Astrocyte of the hippocampus (primary cell): ENCODE measurements around the gene OR14A16.
A peak's percentile ranks its signal among the peaks of the same experiment; 100 is the strongest.

ENCODE experiments used
- DNase-seq: peaks from one replicate; pipeline ENCODE4 v3.0.0; 2011; ENCODE audit warnings: low read depth, low spot score

The OR14A16 gene

DNA sequence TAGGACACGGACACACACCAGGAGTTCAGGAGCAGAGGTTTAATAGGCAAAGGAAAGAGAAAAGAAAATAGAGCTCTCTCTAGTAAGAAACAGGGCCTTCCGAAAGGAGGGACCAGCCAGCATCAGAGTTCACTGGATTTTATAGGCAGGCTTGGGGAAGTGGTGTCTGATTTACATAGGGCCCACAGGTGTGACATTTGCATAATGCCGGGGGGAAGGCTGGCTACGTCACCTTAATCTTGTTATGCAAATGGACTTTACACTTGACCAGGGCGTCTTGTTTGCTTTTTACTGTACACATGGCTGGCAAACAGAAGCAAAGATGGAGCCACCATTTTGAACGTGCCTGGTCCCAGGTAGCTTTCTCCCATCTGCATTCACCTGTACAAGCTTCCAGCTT, at the start of gene OR14A16:
Gene OR14A16 (minus strand): TSS at position 97 of the 400 bp plus-strand sequence. CDS start 8,390 bp downstream, outside the sequence.
- DNase-seq: no peak

- DNase-seq: no peak
Observed at GRCh38 chr1:247865416-247865815, 41.5 kb upstream of the OR14A16 start.

GRCh38 chr1:247864644-247865043, 40.7 kb upstream of the OR14A16 start:
- no peak for DNase-seq

GRCh38 chr1:247862756-247863155, 38.8 kb upstream of the OR14A16 start:
- DNase-seq: no peak

- no peak for DNase-seq
Observed at GRCh38 chr1:247857985-247858619, 34.2 kb upstream of the OR14A16 start.

DNA sequence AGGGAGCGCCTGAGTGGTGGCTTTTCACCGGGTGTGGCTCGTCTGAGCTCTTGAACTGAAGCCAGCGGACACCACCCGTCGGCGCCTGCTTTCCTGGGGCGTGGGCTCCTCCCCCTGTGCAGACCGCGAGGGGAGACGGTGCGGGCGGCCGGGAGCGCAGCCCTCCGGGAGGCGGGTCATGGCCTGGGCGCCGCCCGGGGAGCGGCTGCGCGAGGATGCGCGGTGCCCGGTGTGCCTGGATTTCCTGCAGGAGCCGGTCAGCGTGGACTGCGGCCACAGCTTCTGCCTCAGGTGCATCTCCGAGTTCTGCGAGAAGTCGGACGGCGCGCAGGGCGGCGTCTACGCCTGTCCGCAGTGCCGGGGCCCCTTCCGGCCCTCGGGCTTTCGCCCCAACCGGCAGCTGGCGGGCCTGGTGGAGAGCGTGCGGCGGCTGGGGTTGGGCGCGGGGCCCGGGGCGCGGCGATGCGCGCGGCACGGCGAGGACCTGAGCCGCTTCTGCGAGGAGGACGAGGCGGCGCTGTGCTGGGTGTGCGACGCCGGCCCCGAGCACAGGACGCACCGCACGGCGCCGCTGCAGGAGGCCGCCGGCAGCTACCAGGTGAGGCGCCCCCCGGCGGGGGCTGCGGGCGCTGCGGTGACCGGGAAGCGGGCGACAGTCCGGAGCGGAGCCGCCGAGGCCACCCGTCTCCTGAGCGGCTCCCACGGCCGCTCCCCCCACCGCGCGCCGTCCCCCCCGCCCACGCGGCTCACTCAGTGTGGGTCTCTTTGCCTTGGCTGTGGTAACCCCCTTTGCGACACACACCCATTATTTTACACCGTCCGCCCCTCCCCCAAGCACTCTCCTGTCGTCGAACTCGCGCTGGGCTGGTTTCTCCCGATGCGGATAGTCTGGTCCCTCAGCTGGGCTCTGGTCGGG, 33.4 kb upstream of the OR14A16 start, which contains the start of gene TRIM58:
Gene TRIM58 (plus strand): TSS at position 119 of the 916 bp plus-strand sequence. CDS start 60 bp downstream, at position 179.
- peak; percentile 44 for DNase-seq

GRCh38 chr1:247855911-247856310, 32.0 kb upstream of the OR14A16 start:
- no peak for DNase-seq

DNA sequence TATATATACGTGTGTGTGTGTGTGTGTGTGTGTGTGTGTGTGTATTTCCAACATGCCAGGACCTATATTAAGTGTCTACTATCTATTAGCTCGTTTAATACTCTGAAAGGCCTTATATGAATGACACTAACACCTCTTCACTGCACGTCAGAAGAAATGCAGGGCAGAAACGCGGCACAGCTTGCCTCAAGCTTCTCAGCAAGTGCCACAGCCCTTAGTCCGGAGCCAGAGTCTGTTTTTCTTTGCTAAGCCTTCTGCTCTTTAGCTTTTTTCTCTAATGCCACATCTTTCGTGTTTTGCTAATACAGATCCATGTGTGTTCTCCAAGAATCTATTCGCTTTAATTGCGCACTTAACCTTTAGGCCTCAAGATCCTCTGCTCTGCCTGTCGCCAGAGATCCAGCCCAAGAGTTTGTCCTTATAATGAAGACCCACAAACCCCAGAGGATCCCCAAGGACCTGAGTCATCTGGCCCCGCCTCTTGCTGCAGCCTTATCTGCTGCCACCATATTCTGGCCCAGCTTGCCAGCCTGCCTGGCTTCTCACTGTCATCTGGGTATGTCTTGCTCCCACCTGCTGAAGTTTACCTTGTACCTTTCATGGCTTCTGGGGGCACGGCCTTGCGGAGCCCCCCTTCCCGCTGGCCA, 31.1 kb upstream of the OR14A16 start:
- DNase-seq: no peak

GRCh38 chr1:247849616-247850015, 25.7 kb upstream of the OR14A16 start:
- no peak for DNase-seq

DNA sequence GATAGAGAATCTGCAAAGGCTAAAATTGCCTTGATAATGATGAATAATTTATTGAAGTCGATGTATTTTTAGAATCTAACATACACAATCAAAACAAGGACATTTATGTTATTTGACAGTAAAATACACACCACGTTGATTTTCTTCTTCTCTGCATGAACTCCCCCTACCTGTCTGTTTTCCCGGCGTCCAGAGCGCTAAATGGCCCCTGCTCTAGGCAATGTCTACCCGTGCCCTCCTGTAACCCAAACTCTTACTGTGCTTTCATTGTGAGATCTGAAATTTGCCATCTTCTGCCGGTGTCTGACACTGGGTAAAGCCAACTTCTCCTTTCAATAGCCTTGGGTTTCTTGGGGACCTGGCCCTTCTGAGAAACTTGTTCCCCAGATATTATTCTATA, 24.4 kb upstream of the OR14A16 start:
- DNase-seq: no peak

- no peak for DNase-seq
Observed at GRCh38 chr1:247845693-247846017, 21.7 kb upstream of the OR14A16 start.

- DNase-seq: no peak
Observed at GRCh38 chr1:247845011-247845692, 21.2 kb upstream of the OR14A16 start.

DNA sequence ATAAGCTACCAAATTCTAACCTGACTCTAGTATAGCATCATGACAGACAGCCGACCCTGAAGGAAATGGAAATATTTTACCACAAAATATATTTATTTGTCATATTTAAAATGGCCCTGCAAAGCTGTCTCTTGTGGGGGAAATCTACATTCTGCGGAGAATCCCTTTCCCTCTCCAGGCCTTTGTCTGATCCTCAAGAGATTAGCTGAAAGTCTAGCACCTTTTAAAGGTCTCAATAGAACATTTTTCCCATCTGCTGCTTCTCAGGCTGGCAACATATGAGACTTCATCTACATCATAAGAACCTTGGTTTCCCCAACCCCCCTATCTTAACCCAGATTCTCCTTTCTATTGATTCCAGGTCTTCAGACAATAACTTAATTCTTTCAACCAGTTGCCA, 19.5 kb upstream of the OR14A16 start:
- DNase-seq: no peak

DNA sequence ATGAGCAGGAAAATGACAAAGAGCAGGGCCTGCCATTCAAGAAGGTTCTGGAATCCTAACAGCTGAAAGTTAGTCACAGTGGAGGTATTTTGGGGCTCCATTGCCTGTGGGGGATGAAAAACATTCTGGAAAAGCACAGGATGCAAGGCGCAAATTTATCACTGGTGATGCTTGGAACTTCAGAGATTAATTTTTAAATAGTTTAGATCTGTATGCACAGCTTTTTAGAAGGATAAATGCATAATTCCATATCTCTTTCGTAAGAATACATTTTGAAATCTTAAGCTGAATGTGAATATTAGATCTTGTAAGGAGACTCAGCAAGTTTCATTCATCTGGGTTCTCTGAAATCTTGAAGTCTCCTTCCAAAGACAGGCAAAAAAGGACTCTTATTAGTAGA, 17.9 kb upstream of the OR14A16 start, which contains the start of gene OR11L1:
Gene OR11L1 (minus strand): TSS at position 101 of the 400 bp plus-strand sequence. CDS start 0 bp downstream, at position 101.
- no peak for DNase-seq

DNA sequence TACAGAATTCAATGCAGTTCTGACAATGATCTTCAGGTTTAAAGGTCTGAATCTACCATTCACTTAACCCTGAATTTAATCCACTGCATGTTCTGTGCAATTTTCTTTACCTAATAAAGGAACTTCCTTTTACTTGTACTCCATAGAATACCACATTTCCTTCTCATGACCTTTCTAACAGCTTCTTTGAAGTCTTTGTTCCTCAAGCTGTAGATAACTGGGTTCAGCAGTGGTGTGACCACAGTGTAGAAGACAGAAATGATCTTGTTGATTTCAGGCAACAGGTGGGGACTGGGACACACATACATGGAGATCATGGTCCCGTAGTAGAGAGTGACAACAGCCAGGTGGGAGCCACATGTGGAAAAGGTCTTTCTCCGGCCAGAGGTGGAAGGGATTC, 16.9 kb upstream of the OR14A16 start:
- DNase-seq: no peak

GRCh38 chr1:247833601-247834000, 9.7 kb upstream of the OR14A16 start:
- no peak for DNase-seq

- no peak for DNase-seq
Observed at GRCh38 chr1:247829656-247830055, 5.7 kb upstream of the OR14A16 start.

DNA sequence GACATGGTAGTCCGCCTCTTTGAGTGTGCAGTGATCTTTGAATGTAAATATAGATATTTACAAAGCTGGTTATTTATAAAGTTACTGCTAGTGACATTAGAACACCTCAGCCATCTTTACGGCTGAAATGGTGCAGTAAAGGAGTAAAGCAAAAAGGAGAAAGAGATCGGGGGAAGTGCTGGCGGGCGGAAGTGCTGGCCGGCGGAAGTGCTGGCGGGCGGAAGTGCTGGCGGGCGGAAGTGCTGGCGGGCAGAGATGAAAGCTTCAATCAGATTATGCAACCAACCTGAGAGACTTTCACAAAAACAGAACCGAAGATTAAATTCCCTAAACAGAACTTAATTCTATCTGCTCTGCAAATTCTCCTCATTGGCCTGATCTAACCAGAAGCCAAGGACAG, 1.4 kb upstream of the OR14A16 start:
- DNase-seq: no peak

DNA sequence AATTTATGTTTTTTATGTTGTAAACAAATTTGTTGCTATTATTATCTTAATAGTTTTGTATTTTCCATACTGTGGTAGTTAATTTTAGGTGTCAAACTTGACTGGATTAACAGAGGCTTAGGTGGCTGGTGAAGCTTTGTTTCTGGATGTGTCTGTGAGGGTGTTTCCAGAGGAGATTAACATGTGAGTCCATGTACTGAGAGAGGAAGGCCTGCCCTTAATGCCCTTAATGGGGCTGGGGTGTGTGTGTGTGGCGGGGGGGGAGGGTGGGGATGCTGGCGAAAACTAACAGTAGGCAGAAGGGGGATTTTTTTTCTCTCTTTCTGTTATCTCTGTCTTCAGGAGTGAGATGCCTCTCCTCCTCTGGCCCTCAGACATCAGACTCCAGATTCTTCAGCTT, 1.9 kb downstream of the OR14A16 start:
- no peak for DNase-seq

DNA sequence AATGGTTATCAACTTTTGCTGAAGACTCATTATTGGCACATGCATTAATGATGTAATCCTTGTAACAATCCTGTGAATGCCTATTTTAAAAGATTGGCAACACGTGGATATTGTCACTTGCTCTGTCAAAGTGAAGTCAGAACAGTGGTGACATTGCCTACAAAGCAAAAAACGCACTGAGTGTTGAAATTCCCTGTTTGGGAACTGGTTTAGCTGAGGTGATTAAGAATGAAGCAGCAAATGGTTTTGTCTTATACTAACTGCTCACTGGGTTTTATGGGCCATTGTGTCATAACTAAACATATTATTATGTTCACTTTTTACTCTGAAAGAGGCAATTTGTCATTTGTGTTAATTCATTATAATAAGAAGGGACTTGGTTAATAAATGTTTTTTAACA, 11.3 kb downstream of the OR14A16 start:
- DNase-seq: no peak

- no peak for DNase-seq
Observed at GRCh38 chr1:247797518-247797917, 26.4 kb downstream of the OR14A16 start.

- no peak for DNase-seq
Observed at GRCh38 chr1:247769603-247770002, 54.3 kb downstream of the OR14A16 start.
